Measurements from ENCODE around the gene KHDC4.

DNA sequence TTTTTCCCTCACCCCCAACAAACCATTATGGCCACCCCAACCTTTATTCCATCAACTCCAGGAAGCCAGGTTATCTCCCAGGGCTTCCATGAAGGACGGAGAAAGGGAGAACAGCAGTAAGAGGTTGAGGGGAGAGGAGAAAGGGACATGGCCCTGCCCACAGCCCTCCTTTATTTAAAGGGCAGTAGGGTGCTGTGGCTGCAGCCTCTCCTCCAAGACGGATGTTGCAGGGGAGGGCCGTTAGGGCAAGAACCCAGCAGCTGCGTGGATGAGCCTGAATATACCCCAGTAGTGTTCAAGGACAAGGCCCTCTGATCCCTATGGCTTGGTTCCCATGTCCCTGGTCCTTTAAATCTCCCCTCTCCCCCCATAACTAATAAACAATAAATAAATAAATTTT, 13.1 kb upstream of the KHDC4 start:
- no peak for TF ChIP-seq POLR2A (IDR thresholded peaks at IDR 0.05)
- TF ChIP-seq, protein P1, sequence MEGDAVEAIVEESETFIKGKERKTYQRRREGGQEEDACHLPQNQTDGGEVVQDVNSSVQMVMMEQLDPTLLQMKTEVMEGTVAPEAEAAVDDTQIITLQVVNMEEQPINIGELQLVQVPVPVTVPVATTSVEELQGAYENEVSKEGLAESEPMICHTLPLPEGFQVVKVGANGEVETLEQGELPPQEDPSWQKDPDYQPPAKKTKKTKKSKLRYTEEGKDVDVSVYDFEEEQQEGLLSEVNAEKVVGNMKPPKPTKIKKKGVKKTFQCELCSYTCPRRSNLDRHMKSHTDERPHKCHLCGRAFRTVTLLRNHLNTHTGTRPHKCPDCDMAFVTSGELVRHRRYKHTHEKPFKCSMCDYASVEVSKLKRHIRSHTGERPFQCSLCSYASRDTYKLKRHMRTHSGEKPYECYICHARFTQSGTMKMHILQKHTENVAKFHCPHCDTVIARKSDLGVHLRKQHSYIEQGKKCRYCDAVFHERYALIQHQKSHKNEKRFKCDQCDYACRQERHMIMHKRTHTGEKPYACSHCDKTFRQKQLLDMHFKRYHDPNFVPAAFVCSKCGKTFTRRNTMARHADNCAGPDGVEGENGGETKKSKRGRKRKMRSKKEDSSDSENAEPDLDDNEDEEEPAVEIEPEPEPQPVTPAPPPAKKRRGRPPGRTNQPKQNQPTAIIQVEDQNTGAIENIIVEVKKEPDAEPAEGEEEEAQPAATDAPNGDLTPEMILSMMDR (IDR thresholded peaks at IDR 0.05), result no peak

Measured in body of pancreas (tissue), 4 donors.